ENCODE data around the gene ATP6V0B. TPM values are rescaled to one million over a fixed set of nuclear protein-coding genes. Genes with fewer than 3 reads are reported as not detected.

Gene ATP6V0B
- total and polyA plus RNA-seq, 9 of the 15 experiments (the other 6 are each of a cell fraction or from before 2014, with no cell fraction given) = 137 to 328 (median 220) TPM

DNA sequence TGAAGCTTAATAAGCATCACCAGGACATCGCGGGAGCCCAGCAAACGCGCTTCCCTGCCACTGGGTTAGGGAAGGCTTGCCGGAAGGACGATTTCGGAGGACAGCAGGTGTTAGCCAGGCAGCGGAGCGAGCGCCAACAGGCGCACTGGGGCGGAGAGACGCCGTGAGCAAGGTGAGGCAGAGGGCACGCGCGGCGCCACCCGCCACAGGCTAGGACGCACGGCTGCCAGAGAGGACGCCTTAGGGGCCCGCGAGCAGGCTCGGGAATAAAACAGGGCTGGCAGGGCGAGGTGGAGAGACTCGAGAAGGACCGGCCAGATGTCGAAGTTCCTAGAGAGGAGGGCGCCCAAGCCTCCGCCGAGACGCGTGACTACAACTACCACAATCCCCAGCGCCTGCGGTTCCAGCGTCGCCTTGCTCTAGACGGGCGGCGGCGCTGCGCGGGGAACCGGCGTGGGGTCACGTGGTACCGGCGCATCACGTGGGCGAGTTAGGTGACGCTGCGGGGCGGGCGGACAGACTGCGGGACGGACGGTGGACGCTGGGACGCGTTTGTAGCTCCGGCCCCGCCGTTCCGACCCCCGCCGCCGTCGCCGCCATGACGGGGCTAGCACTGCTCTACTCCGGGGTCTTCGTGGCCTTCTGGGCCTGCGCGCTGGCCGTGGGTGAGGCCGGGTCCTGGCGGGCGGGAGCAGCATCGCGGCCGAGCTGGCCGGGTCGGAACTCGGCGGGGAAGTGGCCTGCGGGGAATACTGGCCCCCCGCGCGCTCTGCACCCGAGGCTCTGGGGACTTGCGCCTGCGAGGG lies at the start of gene ATP6V0B (continued):
- TF ChIP-seq, protein P1, sequence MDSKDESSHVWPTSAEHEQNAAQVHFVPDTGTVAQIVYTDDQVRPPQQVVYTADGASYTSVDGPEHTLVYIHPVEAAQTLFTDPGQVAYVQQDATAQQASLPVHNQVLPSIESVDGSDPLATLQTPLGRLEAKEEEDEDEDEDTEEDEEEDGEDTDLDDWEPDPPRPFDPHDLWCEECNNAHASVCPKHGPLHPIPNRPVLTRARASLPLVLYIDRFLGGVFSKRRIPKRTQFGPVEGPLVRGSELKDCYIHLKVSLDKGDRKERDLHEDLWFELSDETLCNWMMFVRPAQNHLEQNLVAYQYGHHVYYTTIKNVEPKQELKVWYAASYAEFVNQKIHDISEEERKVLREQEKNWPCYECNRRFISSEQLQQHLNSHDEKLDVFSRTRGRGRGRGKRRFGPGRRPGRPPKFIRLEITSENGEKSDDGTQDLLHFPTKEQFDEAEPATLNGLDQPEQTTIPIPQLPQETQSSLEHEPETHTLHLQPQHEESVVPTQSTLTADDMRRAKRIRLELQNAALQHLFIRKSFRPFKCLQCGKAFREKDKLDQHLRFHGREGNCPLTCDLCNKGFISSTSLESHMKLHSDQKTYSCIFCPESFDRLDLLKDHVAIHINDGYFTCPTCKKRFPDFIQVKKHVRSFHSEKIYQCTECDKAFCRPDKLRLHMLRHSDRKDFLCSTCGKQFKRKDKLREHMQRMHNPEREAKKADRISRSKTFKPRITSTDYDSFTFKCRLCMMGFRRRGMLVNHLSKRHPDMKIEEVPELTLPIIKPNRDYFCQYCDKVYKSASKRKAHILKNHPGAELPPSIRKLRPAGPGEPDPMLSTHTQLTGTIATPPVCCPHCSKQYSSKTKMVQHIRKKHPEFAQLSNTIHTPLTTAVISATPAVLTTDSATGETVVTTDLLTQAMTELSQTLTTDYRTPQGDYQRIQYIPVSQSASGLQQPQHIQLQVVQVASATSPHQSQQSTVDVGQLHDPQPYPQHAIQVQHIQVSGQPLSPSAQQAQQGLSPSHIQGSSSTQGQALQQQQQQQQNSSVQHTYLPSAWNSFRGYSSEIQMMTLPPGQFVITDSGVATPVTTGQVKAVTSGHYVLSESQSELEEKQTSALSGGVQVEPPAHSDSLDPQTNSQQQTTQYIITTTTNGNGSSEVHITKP (IDR thresholded peaks at IDR 0.05; ENCODE audit: partially characterized antibody) = no peak
- TF ChIP-seq NR2C1 (IDR thresholded peaks at IDR 0.05) = peak; percentile 66; the same call in 1 of the 2 replicates
- TF ChIP-seq NR2C1 (tag; IDR thresholded peaks at IDR 0.05) = peak; percentile 75
- no peak for TF ChIP-seq HNRNPH1 (optimal IDR thresholded peaks at IDR 0.05; ENCODE audit: low read depth, low read length)
- peak; percentile 79 for TF ChIP-seq E2F3 (CRISPR knock-in tag; IDR thresholded peaks at IDR 0.05)
- peak; percentile 73; the same call in 1 of the 2 replicates for TF ChIP-seq CBX1 (IDR thresholded peaks at IDR 0.05; ENCODE audit: low read depth)
- 0 out of 2 replicates have a peak, but pooled peaks have one; percentile 51 for TF ChIP-seq ETV1 (tag; conservative IDR thresholded peaks at IDR 0.05; ENCODE audit: low read depth)
- TF ChIP-seq POLR2B (IDR thresholded peaks at IDR 0.05; ENCODE audit: low read depth, partially characterized antibody) = peak; percentile 76
- peak; percentile 30 for TF ChIP-seq MEIS2 (IDR thresholded peaks at IDR 0.05; ENCODE audit: partially characterized antibody)
- TF ChIP-seq, protein P2, sequence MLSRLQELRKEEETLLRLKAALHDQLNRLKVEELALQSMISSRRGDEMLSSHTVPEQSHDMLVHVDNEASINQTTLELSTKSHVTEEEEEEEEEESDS (CRISPR knock-in tag; IDR thresholded peaks at IDR 0.05) = no peak
- TF ChIP-seq, protein P3, sequence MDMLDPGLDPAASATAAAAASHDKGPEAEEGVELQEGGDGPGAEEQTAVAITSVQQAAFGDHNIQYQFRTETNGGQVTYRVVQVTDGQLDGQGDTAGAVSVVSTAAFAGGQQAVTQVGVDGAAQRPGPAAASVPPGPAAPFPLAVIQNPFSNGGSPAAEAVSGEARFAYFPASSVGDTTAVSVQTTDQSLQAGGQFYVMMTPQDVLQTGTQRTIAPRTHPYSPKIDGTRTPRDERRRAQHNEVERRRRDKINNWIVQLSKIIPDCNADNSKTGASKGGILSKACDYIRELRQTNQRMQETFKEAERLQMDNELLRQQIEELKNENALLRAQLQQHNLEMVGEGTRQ (CRISPR knock-in tag; IDR thresholded peaks at IDR 0.05) = peak; percentile 100
- TF ChIP-seq PTBP1 (IDR thresholded peaks at IDR 0.05; ENCODE audit: low read depth, low read length) = no peak
- TF ChIP-seq GATAD2A (IDR thresholded peaks at IDR 0.05) = no peak; the same call in 1 of the 2 replicates
- no peak for TF ChIP-seq ARHGAP35 (IDR thresholded peaks at IDR 0.05; ENCODE audit: partially characterized antibody)
- TF ChIP-seq SPI1 (IDR thresholded peaks at IDR 0.05; ENCODE audit: borderline replicate concordance, low read depth, low read length) = no peak
- TF ChIP-seq HDGF (IDR thresholded peaks at IDR 0.05) = no peak; the same call in 1 of the 2 replicates
- TF ChIP-seq, protein P4, sequence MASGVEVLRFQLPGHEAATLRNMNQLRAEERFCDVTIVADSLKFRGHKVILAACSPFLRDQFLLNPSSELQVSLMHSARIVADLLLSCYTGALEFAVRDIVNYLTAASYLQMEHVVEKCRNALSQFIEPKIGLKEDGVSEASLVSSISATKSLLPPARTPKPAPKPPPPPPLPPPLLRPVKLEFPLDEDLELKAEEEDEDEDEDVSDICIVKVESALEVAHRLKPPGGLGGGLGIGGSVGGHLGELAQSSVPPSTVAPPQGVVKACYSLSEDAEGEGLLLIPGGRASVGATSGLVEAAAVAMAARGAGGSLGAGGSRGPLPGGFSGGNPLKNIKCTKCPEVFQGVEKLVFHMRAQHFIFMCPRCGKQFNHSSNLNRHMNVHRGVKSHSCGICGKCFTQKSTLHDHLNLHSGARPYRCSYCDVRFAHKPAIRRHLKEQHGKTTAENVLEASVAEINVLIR (CRISPR knock-in tag; IDR thresholded peaks at IDR 0.05) = peak; percentile 92
- TF ChIP-seq YBX1 (IDR thresholded peaks at IDR 0.05) = no peak
- TF ChIP-seq, protein P5, sequence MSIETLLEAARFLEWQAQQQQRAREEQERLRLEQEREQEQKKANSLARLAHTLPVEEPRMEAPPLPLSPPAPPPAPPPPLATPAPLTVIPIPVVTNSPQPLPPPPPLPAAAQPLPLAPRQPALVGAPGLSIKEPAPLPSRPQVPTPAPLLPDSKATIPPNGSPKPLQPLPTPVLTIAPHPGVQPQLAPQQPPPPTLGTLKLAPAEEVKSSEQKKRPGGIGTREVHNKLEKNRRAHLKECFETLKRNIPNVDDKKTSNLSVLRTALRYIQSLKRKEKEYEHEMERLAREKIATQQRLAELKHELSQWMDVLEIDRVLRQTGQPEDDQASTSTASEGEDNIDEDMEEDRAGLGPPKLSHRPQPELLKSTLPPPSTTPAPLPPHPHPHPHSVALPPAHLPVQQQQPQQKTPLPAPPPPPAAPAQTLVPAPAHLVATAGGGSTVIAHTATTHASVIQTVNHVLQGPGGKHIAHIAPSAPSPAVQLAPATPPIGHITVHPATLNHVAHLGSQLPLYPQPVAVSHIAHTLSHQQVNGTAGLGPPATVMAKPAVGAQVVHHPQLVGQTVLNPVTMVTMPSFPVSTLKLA (conservative IDR thresholded peaks at IDR 0.05) = peak; percentile 97 to 99
- TF ChIP-seq ZNF444 (CRISPR knock-in tag; IDR thresholded peaks at IDR 0.05) = 0 out of 2 replicates have a peak, but pooled peaks have one; percentile 23
- TF ChIP-seq ZNF75A (CRISPR knock-in tag; IDR thresholded peaks at IDR 0.05) = no peak

Measured in K562 (cell line).